PC-3 (cell line): ENCODE results near the gene ARMC3.

Source experiments
- EZH2 ChIP-seq: fragments of 300-600 bp; sonication (generic); IDR thresholded peaks from one replicate; pipeline ENCODE4 v1.6.1; 2017; ENCODE audit warnings: antibody characterized with exemption, mild to moderate bottlenecking, low read length; ENCODE audit not compliant: unreplicated experiment
- TF ChIP-seq, protein P1 (sequence below): fragments of 300-600 bp; sonication (generic); conservative IDR thresholded peaks from 2 replicates; pipeline ENCODE4 v1.5.1; 2017; ENCODE audit warnings: antibody characterized with exemption, low read depth, mild to moderate bottlenecking, low read length

GRCh38 chr10:22945934-22946673 lies 18.3 kb downstream of the ARMC3 start:
- TF ChIP-seq, protein P1, sequence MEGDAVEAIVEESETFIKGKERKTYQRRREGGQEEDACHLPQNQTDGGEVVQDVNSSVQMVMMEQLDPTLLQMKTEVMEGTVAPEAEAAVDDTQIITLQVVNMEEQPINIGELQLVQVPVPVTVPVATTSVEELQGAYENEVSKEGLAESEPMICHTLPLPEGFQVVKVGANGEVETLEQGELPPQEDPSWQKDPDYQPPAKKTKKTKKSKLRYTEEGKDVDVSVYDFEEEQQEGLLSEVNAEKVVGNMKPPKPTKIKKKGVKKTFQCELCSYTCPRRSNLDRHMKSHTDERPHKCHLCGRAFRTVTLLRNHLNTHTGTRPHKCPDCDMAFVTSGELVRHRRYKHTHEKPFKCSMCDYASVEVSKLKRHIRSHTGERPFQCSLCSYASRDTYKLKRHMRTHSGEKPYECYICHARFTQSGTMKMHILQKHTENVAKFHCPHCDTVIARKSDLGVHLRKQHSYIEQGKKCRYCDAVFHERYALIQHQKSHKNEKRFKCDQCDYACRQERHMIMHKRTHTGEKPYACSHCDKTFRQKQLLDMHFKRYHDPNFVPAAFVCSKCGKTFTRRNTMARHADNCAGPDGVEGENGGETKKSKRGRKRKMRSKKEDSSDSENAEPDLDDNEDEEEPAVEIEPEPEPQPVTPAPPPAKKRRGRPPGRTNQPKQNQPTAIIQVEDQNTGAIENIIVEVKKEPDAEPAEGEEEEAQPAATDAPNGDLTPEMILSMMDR: no peak
- TF ChIP-seq EZH2: no peak
